ENCODE results near the gene ZNF175.

DNA sequence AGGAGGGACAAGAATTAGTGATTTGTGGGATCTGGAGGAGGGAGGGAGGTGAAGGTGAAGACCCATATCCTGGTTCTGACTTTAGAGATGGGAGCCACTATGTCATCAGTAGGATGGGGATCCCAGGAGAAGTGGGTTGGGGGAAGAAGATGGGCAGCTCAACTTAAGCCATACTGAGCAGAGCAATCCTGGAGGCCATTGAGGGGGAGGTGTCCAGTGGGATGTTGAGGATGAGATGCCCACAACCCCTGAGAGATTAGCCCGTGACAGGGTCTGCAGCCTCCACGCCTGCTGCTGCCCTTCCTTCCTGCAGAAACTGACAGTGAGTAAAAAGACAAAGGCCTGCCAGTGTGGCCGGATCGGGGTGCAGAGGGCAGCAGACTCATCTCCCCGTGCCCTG lies 28.4 kb upstream of the ZNF175 start:
- TF ChIP-seq CTBP1 (IDR thresholded peaks at IDR 0.05; ENCODE audit: borderline replicate concordance) (no peak), ARNT (IDR thresholded peaks at IDR 0.05) (no peak), BHLHE40 (IDR thresholded peaks at IDR 0.05; ENCODE audit: borderline replicate concordance) (no peak), LEF1 (IDR thresholded peaks at IDR 0.05; ENCODE audit: borderline replicate concordance) (no peak)
